T-helper 1 cell treated with Interleukin-12 subunit alpha and Interleukin-12 subunit beta and Interleukin-4 antibody, amounts not matched to agents 30 μg/mL and 1 μg/mL, for 36 hours (primary cell): Measurements from ENCODE around the gene UBQLN4.

Experiments
- H3K27ac Mint-ChIP-seq: one replicate; pipeline ENCODE4 v1.8.0; 2021; ENCODE audit warnings: mild to moderate bottlenecking, mixed read lengths
- H3K27me3 Mint-ChIP-seq: one replicate; pipeline ENCODE4 v1.8.0; 2021; ENCODE audit warnings: low read depth, mixed read lengths
- H3K36me3 Mint-ChIP-seq: one replicate; pipeline ENCODE4 v1.8.0; 2021; ENCODE audit warnings: low read depth, mixed read lengths
- H3K4me1 Mint-ChIP-seq: one replicate; pipeline ENCODE4 v1.8.0; 2021; ENCODE audit warnings: low read depth, mixed read lengths
- H3K4me3 Mint-ChIP-seq: one replicate; pipeline ENCODE4 v1.8.0; 2021; ENCODE audit warnings: mild to moderate bottlenecking, moderate library complexity, mixed read lengths
- H3K9me3 Mint-ChIP-seq: one replicate; pipeline ENCODE4 v1.8.0; 2021; ENCODE audit warnings: mixed read lengths

UBQLN4 gene

DNA sequence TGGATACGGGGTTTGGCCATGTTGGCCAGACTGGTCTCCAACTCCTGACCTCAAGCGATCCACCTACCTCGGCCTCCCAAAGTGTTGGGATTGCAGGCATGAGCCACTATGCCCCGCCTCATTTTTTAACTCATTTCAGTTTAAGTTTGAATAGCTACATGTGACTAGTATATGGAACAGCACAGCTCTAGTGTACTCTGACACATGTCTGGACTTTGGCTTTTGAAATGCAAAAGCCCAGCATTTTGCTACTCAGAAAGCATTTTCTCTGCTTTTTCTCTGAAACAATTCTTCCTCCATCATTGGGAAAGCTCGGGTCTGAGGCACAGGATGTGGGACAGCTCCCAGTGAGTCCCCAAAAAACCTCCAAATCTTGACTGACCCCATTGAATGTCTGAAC lies 28.8 kb downstream of the UBQLN4 start:
- H3K9me3 Mint-ChIP-seq: no peaks in the 10 kb centered on the region
- peaks cover 5% of the 10 kb centered on the region for H3K36me3 Mint-ChIP-seq
- H3K4me3 Mint-ChIP-seq: no peak overlapping the region
- peaks cover 9% of the 10 kb centered on the region for H3K27me3 Mint-ChIP-seq
- H3K27ac Mint-ChIP-seq: no peak overlapping the region
- H3K4me1 Mint-ChIP-seq: peaks cover 17% of the 10 kb centered on the region

DNA sequence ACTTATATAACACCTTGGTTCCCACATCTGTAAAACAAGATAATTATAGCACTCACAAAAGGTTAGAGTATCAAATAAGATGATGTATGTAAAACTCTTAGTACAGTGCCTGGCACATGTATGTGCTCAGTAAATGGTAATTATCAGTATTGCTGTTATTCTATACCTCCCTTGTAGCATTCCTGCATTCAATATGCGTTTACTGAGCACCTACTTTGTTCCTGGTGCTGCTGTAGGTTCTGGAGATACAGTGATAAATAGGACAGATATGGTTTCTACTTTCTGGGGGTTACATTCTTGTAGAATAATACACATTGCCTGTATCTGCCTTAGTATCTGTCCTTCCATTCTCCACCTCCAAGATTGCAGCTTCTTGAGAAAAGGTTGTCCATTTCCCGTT lies 31.6 kb downstream of the UBQLN4 start:
- Mint-ChIP-seq H3K4me1 (peaks cover 27% of the 10 kb centered on the region), H3K4me3 (no peak overlapping the region), H3K27ac (no peak overlapping the region), H3K36me3 (peaks cover 20% of the 10 kb centered on the region), H3K27me3 (peaks cover 9% of the 10 kb centered on the region), H3K9me3 (no peaks in the 10 kb centered on the region)

GRCh38 chr1:156021093-156021428 lies 32.5 kb downstream of the UBQLN4 start:
- peak overlapping the region; percentile 94 for H3K27ac Mint-ChIP-seq
- peak overlapping the region; percentile 91 for H3K4me3 Mint-ChIP-seq
- no peaks in the 10 kb centered on the region for H3K9me3 Mint-ChIP-seq
- peaks cover 9% of the 10 kb centered on the region for H3K27me3 Mint-ChIP-seq
- peaks cover 24% of the 10 kb centered on the region for H3K36me3 Mint-ChIP-seq
- H3K4me1 Mint-ChIP-seq: peaks cover 25% of the 10 kb centered on the region

DNA sequence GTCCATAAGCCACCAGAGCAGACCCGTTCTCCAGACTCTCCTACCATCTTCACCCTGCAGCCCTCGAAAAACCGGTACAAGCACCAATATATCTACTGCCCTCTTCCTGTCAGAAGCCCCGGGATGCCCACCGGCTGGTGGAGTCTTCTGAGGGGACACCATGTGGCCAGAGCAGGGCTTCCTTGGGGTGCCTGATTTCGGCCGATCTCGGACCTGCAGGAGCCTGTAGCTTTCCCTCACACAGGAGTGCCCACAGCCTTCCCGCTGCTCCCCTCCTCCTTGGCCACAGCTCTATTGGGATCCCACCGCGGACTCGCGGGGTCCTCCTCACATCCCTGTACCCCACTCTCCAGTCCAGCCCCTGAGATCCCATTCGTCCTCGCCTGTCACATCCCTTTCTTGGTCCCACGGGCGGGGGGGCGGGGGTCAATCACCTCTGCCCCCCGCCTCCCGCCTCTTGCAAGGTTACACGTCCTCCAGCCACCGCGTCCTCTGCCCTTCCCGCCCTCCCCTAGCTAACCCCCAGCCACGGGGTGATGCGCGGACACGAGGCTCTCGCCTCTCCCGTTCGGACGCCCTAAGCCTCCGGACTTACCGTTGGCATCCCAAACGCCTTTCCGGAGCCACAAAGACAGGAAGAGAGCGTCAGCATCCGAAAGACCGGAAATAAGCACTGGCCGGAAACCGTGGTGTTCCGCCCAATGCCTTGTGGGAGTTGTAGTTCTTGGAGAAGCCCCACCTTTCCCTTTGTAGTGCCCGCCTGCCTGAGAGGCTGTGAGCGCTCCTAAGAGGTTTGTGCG lies 33.1 kb downstream of the UBQLN4 start, which contains the start of gene SSR2:
SSR2 (minus strand) TSS at position 659 of the 800 bp plus-strand sequence. CDS start 784 bp downstream, outside the sequence.
- H3K27me3 Mint-ChIP-seq: peaks cover 9% of the 10 kb centered on the region

GRCh38 chr1:156019946-156020292 lies 33.7 kb downstream of the UBQLN4 start:
- Mint-ChIP-seq H3K4me3 (peak overlapping the region; percentile 91), H3K4me1 (peaks cover 22% of the 10 kb centered on the region), H3K36me3 (peaks cover 25% of the 10 kb centered on the region), H3K27ac (peak overlapping the region; percentile 84), H3K9me3 (no peaks in the 10 kb centered on the region), H3K27me3 (peaks cover 5% of the 10 kb centered on the region)

More for the DNA sequence above, 33.1 kb downstream of the UBQLN4 start, which contains the start of gene SSR2:
- peak within 1 kb of the TSS; percentile 94 for H3K27ac Mint-ChIP-seq
- no peaks in the 10 kb centered on the region for H3K9me3 Mint-ChIP-seq
- H3K4me3 Mint-ChIP-seq: peak within 1 kb of the TSS; percentile 91
- peaks cover 24% of the 10 kb centered on the region for H3K36me3 Mint-ChIP-seq
- H3K4me1 Mint-ChIP-seq: peaks cover 22% of the 10 kb centered on the region

- no peak overlapping the region for H3K4me3 Mint-ChIP-seq
- peaks cover 24% of the 10 kb centered on the region for H3K4me1 Mint-ChIP-seq
- no peaks in the 10 kb centered on the region for H3K9me3 Mint-ChIP-seq
- no peaks in the 10 kb centered on the region for H3K27me3 Mint-ChIP-seq
- no peak overlapping the region for H3K27ac Mint-ChIP-seq
- peaks cover 57% of the 10 kb centered on the region for H3K36me3 Mint-ChIP-seq
Measured at GRCh38 chr1:156014829-156015228, 38.8 kb downstream of the UBQLN4 start.

DNA sequence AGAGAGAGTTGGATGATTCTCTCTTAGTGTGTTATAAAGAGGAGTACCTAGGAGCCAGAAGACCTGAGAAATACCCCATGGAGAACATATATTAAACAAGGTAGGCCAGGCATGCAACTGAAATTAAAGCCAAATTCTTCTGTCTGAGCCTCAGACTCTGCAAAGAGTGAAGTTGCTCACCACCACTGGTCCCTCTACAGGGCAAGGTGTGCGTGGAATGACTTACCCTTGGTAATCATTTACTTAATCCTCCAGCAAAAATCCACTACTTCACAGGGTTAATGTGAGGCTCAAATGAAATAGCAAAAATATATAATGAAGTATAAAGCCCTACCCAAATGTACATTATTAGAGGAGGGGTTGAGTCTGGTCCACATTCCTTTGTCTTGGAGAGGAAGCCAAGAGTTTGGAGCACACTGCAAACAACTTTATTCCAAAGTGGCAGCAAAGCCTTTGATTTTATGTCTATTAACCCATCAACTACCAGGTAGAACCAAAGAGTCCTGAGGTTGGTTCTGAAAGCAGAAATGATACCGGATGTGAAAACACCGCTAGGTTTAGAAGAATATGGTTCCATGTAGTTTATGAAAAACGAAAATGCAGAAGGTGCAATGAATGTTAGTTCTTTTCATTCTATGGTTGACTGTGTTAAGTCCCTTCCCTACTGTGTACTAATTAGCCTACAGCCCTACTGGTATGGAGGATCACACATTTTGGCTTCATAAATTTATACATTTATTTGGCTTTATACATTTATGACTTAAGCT lies 41.4 kb downstream of the UBQLN4 start:
- no peak overlapping the region for H3K4me3 Mint-ChIP-seq
- H3K27me3 Mint-ChIP-seq: no peaks in the 10 kb centered on the region
- no peaks in the 10 kb centered on the region for H3K9me3 Mint-ChIP-seq
- H3K36me3 Mint-ChIP-seq: peaks cover 54% of the 10 kb centered on the region
- no peak overlapping the region for H3K27ac Mint-ChIP-seq
- peaks cover 19% of the 10 kb centered on the region for H3K4me1 Mint-ChIP-seq

GRCh38 chr1:156009404-156009803 lies 44.2 kb downstream of the UBQLN4 start:
- Mint-ChIP-seq H3K4me3 (no peak overlapping the region), H3K4me1 (peaks cover 29% of the 10 kb centered on the region), H3K36me3 (peaks cover 51% of the 10 kb centered on the region), H3K9me3 (no peaks in the 10 kb centered on the region), H3K27me3 (no peaks in the 10 kb centered on the region), H3K27ac (no peak overlapping the region)

DNA sequence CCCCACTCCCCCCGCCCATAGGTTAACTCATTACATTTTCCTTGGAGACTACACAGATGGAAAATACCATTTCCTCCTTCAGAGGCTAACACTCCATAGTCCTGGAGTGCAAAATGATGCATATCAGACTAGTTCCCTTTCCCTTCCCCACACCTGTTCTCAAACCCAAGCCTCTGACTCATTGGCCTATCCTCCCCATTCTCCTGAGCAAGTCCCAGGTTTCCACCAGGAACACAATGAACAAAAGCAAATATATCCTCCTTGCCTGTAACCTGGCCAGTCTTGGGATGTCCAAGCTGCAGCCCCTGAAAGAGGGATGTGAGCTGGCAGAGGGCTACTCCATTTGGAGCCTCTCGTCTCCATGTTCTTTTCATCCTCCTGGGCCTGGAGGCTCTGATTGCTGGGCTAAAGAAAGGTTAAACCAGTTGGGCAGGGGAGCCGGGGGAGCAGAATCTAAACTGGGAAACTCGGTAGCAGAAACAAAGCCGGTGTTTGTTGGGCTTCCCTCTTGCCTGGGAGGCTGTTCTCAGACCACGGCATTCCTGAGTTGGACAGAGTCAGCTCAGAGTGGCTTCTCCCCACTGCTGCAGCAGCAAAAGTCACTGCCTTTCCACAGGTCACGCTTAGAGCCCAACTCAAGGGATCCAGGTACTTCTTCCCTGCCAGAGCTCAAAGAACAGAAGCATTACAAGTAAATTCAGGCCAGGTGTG lies 46.8 kb downstream of the UBQLN4 start:
- Mint-ChIP-seq H3K27ac (peak overlapping the region; percentile 21), H3K36me3 (peaks cover 32% of the 10 kb centered on the region)

GRCh38 chr1:156004843-156005584 lies 48.6 kb downstream of the UBQLN4 start:
- H3K9me3 Mint-ChIP-seq: no peaks in the 10 kb centered on the region
- peak overlapping the region; percentile 83 for H3K27ac Mint-ChIP-seq
- peaks cover 25% of the 10 kb centered on the region for H3K4me1 Mint-ChIP-seq
- H3K4me3 Mint-ChIP-seq: peak overlapping the region; percentile 23
- no peaks in the 10 kb centered on the region for H3K27me3 Mint-ChIP-seq
- peaks cover 17% of the 10 kb centered on the region for H3K36me3 Mint-ChIP-seq

More for the DNA sequence above, 46.8 kb downstream of the UBQLN4 start:
- Mint-ChIP-seq H3K4me3 (no peak overlapping the region), H3K27me3 (no peaks in the 10 kb centered on the region), H3K9me3 (no peaks in the 10 kb centered on the region), H3K4me1 (peaks cover 30% of the 10 kb centered on the region)

- Mint-ChIP-seq H3K9me3 (no peaks in the 10 kb centered on the region), H3K36me3 (peaks cover 13% of the 10 kb centered on the region), H3K27me3 (no peaks in the 10 kb centered on the region), H3K27ac (peak overlapping the region; percentile 55), H3K4me3 (no peak overlapping the region), H3K4me1 (peaks cover 25% of the 10 kb centered on the region)
Measured at GRCh38 chr1:156003923-156004188, 49.7 kb downstream of the UBQLN4 start.

DNA sequence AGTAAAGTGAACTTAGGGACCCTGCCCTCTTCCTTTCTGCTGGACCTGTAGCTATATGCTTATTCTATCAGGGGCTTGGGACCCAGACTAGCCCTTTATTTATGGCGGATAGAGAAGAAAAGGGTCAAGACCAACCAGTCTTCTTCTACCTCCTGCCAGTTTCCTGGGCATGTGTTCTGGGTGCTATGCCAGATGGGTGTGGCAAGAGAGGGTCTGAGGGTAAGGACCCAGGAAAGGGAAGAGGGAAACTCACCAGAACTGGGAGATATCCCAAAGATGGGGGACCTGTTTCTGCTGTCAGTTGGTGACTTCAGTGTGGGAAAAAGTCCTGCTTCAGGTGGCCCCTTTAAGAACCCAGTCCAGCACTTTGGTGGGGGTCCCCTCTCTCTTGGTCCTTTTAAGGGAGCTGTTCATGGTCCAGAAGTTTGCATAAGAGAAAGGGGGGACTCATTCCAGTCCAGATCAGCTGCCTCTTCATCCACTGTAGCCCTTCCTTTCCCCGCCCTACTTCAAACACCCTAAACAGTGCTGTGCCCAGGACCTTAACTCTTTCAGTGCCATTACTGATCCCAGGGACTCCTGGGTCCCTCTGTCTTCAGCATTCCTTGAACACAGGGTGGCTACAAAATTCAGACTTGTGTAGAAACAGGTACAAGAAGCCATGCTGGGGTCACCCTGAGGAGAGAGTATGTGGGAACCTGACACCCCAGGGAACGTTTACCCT lies 51.2 kb downstream of the UBQLN4 start:
- H3K9me3 Mint-ChIP-seq: no peaks in the 10 kb centered on the region
- no peaks in the 10 kb centered on the region for H3K27me3 Mint-ChIP-seq
- H3K36me3 Mint-ChIP-seq: peaks cover 7% of the 10 kb centered on the region
- H3K4me3 Mint-ChIP-seq: no peak overlapping the region
- H3K4me1 Mint-ChIP-seq: peaks cover 20% of the 10 kb centered on the region
- H3K27ac Mint-ChIP-seq: no peak overlapping the region

DNA sequence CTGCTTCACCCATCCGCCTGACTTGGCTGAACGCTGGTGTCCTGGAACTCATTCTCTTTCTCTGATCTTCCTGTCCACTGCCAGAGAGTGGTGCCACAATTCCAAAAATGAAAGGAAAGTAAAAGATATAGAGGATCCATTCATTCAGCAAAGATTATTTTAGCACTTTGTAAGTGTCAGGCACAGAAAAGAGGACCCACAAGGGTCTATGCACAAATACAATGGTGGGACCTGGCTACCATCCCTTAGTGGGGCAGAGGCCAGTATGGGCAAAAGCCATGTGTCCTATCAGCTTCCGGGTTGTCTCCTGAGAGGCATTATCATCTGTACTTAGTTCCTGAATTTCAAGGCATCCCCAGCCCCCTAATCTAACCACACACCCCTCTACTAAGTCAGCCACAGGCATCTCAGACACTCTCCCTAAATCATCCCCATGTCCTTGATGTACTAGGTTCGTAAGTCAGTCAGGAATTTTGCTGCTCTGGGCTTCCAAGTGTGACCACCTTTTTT lies 51.9 kb downstream of the UBQLN4 start:
- peaks cover 18% of the 10 kb centered on the region for H3K4me1 Mint-ChIP-seq
- H3K27ac Mint-ChIP-seq: no peak overlapping the region
- no peak overlapping the region for H3K4me3 Mint-ChIP-seq
- H3K36me3 Mint-ChIP-seq: peaks cover 2% of the 10 kb centered on the region
- H3K9me3 Mint-ChIP-seq: no peaks in the 10 kb centered on the region
- no peaks in the 10 kb centered on the region for H3K27me3 Mint-ChIP-seq
